Measurements from ENCODE around the gene IFT81.

DNA sequence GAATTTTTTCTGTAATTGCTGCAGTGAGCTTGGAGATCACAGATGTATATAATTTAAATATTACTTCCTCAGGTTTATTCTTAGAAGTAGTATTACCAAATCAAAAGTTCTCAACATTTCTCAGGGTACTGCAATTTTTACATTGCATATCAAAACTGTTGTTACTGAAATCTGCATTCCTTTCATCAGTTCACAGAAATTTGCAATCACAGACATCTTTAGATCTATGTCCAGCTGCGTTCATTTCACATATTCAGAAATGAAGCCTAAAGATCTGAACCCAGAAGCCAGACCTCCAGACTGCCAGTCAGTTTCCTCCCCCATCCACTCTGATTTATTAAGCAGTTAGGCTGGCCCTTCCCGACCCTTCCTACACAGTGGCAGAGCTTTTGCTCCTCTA lies 18.2 kb upstream of the IFT81 start:
- TF ChIP-seq, protein P1, sequence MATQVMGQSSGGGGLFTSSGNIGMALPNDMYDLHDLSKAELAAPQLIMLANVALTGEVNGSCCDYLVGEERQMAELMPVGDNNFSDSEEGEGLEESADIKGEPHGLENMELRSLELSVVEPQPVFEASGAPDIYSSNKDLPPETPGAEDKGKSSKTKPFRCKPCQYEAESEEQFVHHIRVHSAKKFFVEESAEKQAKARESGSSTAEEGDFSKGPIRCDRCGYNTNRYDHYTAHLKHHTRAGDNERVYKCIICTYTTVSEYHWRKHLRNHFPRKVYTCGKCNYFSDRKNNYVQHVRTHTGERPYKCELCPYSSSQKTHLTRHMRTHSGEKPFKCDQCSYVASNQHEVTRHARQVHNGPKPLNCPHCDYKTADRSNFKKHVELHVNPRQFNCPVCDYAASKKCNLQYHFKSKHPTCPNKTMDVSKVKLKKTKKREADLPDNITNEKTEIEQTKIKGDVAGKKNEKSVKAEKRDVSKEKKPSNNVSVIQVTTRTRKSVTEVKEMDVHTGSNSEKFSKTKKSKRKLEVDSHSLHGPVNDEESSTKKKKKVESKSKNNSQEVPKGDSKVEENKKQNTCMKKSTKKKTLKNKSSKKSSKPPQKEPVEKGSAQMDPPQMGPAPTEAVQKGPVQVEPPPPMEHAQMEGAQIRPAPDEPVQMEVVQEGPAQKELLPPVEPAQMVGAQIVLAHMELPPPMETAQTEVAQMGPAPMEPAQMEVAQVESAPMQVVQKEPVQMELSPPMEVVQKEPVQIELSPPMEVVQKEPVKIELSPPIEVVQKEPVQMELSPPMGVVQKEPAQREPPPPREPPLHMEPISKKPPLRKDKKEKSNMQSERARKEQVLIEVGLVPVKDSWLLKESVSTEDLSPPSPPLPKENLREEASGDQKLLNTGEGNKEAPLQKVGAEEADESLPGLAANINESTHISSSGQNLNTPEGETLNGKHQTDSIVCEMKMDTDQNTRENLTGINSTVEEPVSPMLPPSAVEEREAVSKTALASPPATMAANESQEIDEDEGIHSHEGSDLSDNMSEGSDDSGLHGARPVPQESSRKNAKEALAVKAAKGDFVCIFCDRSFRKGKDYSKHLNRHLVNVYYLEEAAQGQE (IDR thresholded peaks at IDR 0.05; ENCODE audit: insufficient read depth in 1 of 2, low read depth in 2 of 2, low read length in 1 of 2), result no peak
- TF ChIP-seq, protein P2, sequence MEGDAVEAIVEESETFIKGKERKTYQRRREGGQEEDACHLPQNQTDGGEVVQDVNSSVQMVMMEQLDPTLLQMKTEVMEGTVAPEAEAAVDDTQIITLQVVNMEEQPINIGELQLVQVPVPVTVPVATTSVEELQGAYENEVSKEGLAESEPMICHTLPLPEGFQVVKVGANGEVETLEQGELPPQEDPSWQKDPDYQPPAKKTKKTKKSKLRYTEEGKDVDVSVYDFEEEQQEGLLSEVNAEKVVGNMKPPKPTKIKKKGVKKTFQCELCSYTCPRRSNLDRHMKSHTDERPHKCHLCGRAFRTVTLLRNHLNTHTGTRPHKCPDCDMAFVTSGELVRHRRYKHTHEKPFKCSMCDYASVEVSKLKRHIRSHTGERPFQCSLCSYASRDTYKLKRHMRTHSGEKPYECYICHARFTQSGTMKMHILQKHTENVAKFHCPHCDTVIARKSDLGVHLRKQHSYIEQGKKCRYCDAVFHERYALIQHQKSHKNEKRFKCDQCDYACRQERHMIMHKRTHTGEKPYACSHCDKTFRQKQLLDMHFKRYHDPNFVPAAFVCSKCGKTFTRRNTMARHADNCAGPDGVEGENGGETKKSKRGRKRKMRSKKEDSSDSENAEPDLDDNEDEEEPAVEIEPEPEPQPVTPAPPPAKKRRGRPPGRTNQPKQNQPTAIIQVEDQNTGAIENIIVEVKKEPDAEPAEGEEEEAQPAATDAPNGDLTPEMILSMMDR (IDR thresholded peaks at IDR 0.05), result no peak
- TF ChIP-seq POLR2AphosphoS5 (IDR thresholded peaks at IDR 0.05; ENCODE audit: low read depth, low read length), result no peak

Data from Panc1 (cell line).